CD1c-positive myeloid dendritic cell (primary cell): Measurements from ENCODE around the gene DOCK1.
"Not testable (repeated sequence)": the region's sequence is repeated elsewhere in the genome, so short reads cannot be mapped to it uniquely, and the experiment has no call there.

Experiments used
- DNase-seq: peaks from one replicate; pipeline ENCODE4 v3.0.0-alpha.2; 2016; ENCODE audit errors: extremely low spot score

The DOCK1 gene

DNA sequence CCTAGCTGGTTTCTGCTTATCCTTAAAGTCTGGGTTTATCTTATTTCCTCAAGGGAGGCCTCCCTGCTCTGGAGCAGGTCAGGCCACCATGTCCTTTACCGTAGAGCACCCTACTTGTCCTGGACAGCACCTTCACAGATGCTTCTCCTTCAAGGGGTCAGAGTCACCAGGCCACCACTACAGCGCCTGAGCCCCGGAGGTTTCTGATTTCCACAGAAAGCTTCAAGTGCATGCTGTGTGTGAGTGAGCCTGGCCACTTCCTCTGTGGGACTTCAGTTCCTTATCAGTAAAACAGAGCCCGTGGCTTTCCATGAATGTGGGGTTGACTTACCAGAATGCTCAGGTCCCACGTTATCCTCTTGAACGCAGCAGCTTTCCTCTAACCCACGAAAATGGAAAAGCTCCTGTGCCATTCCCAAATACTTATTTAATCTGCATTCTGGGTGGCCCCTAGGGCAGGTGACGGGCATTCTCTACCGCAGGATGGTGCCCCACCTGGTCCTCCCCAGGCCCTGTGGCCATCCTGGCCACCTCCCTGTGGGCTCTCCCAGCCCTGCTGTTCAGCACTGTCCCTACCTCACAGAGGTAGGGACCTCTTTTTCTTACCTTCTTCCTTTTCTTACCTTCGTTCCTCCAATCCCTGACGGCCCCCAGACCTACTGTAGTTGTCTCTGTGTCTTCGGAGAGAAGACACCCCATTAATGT, 1.4 kb upstream of the DOCK1 start:
- DNase-seq = peak; percentile 57

DNA sequence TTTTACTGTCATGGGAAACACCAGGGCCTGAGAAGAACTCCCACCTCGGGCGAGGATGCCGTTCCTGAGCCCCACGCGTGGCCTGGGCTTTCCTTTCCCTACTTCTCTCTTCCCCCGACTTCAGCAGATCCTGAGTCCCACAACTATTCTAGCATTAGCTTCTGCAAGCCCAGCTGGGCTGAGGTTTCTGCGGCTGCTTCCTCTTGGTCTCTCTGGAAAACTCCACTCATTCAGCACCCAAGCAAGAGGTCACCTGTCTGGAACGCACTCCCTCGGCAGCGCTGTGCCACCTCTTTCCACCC, 761 bp upstream of the DOCK1 start:
- peak; percentile 31 for DNase-seq

DNA sequence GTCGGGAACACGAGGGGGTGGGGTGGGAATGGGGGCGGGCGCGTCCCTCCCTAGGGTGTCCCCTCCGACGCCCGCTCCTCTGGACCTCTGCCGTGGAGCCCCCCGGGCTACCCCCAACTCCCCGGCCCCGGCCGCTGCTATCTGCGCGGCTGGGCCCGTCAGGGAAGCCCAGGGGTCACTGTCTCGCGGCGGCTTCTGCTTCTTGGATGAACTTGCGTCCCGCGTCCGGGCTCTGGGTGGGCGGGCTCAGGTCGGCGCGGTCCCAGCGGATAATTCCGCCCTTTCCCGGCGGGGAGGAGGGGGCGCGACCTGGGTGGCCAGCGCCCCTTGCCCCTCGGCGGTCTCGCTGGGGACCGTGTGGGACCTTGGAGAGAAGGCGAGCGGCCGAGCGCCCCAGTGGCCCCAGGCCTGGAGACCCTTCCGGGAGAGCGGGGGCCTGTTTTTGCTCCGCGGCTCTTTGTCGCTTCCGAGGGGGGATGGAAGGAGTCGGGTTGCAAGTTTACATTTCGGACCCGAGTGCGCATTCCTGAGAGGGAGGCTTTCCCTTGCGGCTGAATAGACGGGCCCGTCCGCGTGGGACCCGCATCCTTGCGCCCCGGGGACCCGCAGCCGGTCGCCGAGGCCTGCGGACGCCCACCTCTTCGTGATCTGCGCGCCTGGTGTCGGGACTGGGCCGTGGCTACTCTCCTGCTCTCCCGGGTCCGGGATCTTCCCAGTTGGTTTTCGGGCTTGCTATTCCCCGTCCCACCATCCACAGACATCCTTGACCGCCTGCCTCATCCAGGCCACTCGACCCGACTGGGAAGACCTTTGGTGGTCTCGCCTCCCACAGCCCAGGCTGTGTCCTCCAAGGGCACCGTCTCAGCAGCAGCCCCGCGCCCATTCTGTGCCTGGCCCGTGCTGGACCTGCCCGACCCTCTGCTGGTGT, 812 bp downstream of the DOCK1 start:
- peak; percentile 16 for DNase-seq

DNA sequence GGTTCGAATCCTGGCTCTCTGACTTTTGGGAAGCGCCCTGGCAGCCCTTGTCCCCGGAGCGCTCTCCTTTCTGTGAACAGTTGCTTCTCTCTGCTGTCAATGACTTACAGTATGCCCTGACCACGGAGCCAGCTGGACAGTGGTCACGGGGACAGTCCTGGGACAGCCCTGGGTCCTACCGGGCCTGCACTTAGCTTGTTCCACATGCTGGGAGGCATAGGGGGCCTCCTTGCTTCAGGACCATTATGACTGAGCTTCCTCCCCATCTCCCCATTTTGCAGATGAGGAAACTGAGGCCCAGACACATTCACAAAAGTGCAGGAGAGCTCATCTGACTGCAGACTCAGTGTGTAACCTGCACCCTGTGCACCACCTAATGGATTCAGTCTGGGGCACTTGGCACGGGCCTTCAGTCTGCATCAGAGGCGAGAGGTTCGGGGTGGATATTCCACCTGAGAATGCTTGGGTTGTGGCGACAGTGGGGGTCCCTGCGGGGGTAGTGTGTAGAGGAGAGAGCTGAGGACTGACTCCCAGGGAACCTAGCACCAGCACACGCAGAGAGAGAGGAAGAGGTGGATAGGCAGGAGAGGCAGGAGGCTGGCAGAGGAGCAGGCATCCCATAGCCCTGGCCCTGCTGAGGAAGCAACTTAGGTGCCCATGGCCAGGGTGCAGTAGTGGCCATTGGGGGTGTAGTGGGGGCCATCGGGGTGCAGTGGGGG, 1.6 kb downstream of the DOCK1 start:
- no peak for DNase-seq

DNA sequence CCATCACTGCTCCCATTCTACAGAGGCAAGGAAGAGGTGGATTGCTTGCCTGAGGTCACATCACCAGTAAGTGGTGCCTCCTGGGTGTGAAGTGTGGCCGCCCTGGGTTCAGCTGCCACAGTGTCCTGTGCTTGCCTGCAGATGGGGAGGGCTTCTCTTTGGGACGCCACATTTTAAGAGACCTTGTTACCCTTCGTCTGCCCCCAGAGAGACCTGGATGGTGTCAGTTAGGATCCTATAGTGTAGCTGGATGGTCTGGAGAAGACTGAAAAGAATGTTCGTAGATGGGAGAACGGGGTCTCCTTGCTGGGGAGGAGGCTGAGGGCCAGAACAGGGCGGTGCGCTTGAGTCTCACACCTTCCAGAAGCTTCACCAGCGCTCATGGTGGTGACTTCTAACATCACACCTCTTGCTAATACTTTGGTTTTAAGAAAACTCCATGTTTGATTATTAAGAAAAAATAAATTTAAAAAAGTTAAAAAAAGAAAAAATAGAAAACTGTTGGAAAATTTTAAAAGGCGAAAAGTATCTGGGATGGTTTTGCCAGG, 2.3 kb downstream of the DOCK1 start:
- no peak for DNase-seq

DNA sequence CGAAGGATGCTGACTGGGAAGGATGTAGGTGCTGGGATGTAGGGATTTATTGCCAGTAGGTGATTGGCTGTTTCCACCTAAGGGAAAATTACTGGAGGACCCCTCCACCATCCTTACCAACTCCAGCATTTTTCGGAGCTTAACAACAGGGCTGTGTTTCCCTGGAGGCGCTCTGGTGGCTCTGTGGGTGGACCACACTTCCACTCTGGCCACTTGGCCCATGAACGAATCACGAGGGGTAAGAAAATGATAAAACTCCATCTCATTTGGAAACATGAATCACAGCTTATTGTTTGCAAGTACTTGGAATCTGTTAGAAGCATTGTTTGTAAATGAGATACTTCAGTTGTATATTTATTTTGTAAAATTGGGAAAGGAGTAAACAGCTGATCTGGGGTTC, 3.0 kb downstream of the DOCK1 start:
- DNase-seq = no peak

DNA sequence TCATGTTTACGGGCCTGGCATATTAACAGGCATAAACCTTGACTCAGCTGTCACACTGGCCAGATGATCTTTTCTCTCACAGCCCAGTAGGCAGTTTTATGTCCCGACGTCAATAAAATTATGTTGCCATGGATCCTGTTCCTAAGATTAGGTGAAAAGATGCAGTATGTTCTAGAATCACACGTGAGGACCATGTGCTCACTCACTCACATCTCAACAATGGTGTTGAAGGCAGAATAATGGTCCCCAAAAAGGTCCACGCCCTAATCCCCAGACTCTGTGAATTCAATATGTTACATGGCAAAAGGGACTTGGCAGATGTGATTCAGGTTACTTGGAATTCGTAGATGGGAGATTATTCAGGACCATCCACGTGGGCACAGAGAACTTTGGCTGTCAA, 3.5 kb downstream of the DOCK1 start:
- DNase-seq = no peak

DNA sequence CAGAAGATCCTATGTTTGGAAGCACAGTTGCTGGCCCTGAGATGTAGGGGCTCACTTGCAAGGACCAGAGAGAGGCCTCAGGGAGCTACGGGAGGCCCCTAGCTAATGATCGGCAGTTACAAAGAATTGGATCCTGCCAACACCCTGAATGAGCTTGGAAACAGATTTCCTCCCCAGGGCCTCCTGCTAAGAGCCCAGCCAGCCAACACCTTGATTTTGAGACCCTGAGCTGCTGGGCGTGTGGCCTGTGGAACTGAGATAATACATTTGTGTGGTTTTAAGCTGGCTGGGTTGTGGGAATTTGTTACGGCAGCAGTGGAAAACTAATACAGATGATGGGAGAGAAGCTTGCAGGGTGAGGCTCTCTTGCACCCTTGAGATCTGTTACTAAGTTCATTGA, 3.9 kb downstream of the DOCK1 start:
- DNase-seq = no peak

DNA sequence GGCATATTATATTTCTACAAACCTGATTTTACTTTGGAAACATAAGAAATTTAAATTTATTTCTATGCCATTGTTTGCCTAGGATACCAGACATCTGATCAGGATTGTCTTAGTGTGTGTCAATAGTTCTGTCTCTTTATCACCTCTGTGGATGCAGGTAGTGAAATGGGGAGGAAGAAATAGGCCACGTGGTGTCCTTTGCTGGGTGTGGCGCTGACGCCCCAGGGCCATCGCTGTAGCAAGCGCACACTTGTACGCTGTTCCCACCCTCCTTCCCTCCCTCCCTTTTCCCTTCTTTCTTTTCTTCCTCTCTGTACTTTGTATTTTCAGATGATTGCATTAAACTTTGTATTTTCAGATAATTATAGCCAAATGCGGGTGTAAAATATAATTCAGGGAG, 5.0 kb downstream of the DOCK1 start:
- no peak for DNase-seq

DNA sequence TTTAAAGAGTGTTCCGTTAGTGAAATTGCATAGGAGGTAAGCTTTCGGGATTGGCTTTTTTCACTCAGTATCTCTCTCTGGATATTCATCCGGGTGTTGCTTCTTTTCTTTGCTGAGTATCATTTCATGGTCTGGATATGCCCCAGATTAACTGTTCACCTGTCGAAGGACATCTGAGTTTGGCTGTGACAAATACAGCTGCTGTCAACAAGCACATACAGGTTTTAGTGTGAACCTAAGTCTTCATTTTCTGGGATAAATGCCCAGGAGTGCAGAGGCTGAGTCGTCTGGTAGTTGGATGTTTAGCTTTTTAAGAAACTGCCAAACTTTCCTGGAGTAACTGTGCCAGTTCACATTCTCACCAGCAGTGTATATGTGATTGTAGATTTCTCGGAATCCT, 5.6 kb downstream of the DOCK1 start:
- no peak for DNase-seq

DNA sequence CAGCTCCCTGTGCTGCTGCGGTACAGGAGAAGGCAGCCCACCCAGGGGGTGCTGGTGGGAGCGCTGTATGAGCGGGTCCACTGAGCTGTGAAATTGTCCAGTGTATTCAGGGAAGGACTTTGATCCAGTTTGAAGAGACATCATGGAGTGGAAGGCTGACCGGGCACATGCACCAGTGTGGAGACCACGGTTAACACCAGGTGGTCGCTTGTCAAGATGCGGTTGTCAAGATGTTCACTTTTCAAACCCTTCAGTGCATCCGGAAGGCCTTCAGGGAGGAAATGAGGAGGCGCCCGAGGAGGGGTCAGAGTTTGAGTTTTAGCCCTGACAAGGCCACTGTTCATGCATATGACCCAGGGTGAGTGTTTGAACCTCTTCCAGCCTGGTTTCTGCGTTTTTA, 6.1 kb downstream of the DOCK1 start:
- DNase-seq = no peak

DNA sequence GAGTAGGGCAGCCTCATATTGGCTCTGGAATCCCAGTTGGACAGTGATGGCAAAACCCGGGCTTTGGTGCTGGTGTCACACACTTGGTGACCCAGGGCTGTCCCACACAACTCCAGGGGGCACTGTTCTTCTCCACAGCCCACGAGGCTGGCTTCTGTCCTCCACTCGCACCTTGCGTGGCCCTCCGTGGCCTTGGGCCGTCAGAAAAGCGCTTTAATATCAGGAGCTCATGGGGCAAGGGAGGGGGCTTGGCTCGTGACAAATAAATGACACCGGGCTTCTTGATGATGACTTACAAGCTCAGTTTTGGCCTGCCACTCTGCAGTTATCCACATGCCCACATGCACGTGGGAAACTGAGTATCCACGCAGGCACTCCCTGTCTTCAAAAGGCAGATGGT, 8.1 kb downstream of the DOCK1 start:
- no peak for DNase-seq

DNA sequence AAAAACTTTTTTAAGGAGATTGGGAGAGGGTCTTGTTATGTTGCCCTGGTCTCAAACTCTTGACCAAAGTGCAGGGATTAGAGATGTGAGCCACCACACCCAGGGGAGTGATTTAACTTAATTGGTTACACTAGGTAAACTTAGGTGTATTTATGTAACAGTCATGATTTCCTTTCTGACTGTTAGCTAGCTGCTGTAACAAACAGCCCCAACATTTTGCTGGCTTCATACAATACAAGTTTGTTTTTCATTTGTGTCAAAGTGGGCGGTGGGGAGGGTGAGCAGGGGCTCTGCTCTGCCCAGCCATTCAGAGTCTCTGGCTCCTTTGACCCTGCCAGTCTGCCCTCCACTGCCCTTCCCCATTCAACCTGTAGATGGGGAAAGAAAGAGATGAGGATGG, 9.3 kb downstream of the DOCK1 start:
- DNase-seq = no peak

DNA sequence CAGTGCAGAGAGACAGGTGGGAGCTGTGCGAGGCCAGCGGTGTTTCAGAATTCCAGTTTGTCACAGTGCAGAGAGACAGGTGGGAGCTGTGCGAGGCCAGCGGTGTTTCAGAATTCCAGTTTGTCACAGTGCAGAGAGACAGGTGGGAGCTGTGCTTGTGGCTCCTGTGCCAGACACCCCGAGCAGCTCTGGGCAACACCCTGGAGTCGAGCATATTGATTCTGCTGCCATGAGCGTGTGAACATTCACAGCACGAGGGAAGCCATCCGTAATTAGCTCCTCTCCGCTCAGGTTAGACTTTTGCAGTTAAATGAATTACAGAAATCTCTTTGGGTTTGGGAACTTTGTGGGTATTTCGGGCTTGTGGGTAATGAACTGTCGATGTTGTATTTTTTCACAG, 11.7 kb downstream of the DOCK1 start:
- not testable (repeated sequence) for DNase-seq

DNA sequence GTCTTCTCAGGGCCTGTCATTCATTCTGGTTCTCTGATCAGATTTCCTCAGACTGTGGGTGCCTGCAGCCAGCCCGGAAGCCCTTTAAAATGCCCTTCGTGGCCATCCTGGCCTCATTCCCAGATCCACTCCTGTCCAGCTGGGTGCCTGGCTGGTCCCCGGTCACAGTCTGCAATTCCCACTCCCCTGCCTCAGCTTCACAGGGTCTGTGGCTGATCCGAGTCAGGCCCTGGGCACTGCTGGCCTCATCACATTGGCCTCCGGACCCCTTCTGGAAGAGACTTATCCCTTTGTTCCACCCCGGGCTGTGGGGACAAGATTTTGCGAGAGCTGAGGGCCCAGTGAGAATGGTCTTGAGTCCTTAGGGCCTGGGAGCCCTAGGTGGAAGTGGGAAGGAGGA, 12.1 kb downstream of the DOCK1 start:
- no peak for DNase-seq

DNA sequence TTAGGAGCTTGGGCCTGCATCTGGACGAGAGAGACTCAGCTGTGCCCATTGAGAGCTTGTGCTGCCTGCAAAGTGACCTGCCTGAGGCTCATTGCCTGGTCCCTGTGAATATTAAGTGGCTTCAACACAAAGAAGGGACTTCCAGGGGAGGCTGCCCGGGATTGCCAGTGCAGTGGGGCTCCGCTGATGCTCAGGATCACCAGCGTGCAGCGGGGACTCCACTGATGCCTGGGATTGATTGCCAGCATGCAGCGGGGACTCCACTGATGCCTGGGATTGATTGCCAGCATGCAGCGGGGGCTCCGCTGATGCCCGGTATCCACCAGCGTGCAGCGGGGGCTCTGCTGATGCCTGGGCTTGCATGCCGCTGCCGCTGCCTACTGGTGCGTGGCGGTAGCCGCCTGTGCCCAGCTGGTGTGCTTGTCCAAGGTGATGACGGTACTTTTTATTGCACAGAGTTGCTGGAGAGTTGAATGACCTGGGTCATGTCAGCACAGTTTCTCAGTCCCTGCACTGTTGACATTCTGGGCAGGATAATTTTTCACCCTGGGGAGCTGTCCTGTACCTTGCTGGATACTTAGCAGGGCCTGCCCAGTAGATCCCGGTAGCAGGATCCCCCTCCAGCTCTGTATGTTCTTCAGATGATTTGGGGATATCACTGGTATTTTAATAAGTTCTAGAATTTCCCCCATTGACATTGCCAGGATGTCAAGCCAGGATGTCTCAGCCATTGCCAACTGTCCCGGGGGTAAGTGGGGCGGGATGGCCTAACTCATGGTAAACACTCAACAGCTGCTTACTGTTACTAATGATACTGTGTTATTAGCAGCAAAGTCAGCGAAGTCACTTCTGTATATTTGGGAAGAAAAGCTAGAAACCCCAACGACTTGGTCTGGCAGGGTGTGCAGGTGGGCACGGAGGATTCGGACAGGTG, 13.0 kb downstream of the DOCK1 start:
- DNase-seq = no peak

DNA sequence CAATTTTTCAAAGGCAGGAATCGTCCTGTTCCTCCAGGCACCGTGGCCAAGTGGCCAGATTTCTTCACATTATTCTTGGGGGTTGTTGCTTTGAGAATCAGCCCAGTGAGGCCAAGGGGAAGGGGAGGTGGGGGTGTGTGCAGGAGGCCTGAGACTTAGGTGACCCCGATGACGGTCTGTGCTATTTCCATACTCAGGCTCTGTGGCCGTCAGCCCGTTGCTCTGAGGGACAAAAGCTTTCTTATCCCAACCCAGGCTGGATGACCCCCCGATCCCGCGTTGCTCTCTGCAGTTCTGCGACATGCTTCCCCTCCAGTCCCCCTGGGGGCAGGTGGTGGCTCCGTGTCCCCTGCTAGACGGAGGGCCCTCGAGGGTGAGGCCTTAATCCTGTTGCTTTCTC, 14.2 kb downstream of the DOCK1 start:
- no peak for DNase-seq

DNA sequence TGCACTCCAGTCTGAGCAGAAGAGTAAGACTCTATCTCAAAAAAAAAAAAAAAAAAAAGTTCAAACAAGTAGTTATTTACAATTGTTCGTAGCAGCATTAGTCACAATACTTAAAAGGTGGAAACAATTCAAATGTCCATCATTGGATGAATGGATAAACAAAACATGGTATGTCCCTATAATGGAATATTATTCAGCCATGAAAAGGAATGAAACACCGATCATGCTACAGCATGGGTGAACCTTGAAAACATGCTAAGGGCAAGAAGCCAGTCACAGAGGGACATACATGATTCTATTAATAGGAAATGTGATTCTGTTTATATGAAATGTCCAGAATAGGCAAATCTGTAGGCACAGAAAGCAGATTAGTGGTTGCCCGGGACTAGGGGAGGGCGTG, 15.9 kb downstream of the DOCK1 start:
- DNase-seq = no peak

DNA sequence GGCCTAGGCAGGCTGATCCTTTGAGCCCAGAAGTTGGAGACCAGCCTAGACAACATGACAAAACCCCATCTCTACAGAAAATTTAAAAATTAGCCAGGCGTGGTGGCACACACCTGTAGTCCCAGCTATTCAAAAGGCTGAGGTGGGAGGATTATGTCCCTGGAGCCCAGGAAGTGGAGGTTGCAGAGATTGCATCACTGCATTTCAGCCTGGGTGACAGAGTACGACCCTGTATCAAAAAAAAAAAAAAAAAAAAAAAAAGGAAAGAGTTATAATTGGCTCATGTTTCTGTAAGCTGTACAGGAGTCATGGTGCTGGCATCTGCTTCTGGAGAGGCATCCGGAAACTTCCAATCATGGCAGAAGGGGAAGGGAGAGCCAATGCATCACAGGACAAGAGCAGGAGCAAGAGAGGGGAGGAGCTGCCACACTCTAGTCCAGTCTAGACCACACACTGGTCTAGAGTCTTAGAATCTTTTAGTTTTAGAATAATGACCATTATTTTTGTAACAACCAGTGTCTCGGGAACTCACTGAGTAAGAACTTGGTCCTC, 16.8 kb downstream of the DOCK1 start:
- no peak for DNase-seq

DNA sequence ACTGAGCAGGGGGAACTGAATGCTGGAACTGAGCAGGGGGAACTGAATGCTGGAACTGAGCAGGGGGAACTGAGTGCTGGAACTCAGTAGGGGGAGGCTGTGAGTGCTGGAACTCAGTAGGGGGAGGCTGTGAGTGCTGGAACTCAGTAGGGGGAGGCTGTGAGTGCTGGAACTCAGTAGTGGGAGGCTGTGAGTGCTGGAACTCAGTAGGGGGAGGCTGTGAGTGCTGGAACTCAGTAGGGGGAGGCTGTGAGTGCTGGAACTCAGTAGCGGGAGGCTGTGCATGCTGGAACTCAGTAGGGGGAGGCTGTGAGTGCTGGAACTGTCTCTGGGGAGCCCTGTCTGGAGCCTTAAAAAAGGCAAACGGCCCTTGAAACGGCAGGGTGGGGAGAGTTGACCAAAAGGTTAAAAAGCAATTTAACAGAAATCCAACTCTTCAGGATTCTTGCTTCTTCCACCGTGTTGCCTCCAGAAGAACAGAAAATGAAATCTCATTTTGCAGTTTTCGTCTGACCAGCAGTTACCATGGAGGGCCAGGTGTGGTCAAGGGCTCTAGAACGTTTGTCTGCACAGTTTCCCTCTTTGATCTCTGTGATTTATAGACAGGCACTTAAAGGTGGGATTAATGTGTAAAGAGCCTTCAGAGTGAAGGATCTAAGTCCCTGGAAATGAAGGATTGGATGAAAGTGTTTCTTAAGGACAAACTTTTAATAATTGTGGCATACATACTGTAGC, 19.1 kb downstream of the DOCK1 start:
- DNase-seq = no peak
